NCI-H748 (cell line): ENCODE measurements around the gene PTPRG.

Experiments
- DNase-seq: peaks from one replicate; lab custom pipeline; 2025; ENCODE audit not compliant: unreplicated experiment; lab: John Stamatoyannopoulos, UW

The PTPRG gene

DNA sequence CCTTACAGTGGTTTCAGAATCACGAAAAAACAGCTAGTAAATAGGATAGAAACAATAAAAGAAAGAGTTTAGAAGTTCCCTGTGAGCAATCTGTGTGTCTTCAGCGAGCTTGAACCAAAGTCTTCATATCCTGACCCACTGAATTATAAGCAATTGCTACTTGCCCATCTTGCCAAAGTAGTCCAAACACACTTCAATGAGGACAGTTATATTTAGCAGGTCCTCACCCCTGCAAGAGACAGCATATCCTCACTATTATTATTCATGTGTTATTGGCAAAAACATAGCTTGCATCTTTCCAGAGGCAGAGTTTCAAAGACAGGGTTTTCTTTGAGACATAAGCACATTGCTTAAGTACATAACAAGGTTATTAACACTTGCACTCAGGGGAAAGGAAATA is 734.2 kb downstream of the PTPRG start:
- DNase-seq = no peak

- DNase-seq = no peak
These were observed 739.2 kb downstream of the PTPRG start for GRCh38 chr3:62300617-62301016.

GRCh38 chr3:62312201-62312600 is 750.8 kb downstream of the PTPRG start:
- no peak for DNase-seq

GRCh38 chr3:62316525-62316924 is 755.2 kb downstream of the PTPRG start:
- no peak for DNase-seq

- DNase-seq = peak; percentile 62
These were observed 757.0 kb downstream of the PTPRG start for GRCh38 chr3:62318365-62318751.

DNA sequence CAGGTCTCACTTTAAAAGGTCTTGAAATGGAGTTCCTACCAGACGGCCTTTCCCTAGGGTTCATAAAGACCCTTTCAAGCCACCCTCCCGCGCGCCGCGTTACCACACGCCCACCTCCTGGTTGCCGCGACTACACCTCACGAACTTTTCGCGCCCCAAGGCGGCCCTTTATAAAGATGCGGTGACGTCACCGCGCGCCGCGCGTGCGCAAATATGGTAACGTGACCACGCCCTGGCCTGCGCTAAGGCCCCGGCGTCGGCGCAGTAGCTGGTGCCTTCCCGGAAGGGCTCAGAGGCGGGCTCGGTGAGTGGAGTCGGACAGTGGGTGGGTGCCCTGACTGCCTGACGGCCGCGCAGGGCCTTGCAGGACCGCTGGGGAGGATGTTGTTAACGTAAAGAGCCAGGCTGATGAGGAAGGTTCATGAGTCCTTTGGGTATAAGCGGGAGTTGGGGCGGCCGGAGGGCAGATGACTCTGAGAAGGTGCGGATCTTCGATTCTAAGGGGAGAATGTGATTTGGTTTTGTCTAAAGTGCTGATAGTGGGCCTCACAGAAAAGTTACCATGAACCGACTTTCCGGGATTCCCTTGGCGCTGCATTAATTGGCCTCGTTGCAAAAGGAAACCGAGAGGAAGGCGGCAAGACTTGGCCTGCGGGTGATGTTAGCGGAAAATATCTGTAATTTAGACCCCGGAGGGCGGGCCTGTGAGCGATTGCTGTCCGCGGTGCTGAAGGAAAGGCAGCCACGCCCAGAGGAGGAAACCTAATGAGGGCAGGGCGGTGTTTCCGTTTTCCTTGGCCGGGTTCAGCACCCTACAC is 757.6 kb downstream of the PTPRG start:
- DNase-seq = peak; percentile 95

DNA sequence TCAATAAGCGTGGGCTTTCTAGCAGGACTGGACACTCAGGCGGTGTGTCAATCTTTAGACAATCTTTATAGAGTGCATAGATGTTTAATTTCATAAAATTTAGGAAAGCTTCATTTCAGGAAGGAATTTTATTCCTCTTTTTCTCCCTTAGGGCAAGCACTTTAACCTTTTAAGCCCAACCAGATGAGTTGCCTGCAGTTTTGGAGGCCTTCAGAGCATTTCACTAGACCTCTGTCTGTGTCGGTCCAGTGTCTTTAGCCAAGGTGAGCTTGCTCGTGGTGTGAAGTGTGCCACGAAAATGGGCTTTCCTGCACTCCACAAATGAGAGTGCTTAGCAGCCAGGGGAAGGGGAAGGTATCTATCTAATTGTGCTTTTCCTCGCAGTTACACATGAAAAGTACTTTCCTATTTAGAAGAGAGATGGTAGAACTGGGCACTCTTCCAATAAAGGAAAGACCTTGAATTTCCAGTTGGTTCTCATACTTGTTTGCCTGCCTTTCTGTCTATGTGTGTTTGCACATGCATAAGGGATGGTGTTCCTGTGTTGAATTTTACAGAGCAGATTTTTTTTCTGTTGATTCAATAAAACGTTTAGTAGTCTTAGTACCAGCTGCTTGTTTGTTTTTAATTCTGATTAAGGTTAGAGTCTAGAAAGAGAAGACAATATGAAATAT is 758.3 kb downstream of the PTPRG start:
- DNase-seq = peak; percentile 90

DNA sequence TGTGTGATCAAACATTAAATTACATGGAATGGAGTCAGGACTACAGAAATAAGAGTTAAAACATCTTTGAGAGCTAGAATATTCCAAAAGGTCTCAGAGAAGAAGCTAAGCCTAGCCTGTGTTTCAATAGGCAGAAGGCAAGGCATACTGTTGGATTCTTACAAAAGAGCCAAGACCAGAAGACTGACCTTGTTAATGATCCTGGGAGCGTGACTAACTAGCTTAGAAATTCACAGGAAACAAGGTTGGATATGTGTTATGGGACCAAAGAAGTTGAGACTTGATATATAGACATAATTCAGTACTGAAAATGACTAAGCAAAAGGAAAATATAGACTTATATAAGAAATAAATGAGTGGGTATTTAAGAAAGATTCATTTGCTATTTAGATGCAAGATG is 761.9 kb downstream of the PTPRG start:
- DNase-seq = no peak

GRCh38 chr3:62325896-62326295 is 764.5 kb downstream of the PTPRG start:
- no peak for DNase-seq

DNA sequence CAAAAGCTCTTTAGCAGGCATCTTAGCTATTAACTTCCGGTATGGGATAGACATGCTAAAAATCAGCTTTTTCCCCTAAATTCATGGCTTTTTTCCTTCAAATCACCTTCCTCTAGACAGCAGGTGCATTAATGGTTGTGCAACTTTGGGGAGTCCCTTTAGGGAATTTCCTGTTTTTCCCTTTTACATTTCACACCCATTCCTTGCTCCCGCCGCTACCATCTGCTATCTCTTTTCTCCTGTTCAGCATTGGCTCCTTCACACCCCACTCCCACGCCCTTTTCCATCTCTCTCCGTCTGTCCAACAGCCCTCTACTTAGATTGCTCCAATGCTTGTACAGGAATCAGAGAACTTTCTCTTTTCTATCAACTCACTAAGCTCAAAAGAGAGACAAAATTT is 768.6 kb downstream of the PTPRG start:
- no peak for DNase-seq

DNA sequence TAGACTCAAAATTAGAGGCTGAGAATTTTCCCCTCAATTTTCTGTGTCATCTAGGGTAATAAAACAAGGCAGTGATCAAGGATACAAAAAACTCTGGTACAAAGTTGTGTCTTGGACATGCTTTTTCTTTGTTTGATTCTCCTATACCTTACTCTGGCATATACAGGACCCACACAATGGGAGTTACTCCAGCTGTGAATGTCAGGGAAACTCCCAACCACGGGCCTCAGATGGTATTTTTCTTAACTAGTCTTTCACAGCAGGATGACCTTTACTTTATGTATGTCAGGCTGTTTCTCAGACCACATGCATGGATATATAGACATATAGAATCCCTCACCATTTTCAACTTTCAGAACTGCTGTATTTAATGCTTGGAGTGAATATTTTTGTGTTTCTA is 770.6 kb downstream of the PTPRG start:
- DNase-seq = no peak

DNA sequence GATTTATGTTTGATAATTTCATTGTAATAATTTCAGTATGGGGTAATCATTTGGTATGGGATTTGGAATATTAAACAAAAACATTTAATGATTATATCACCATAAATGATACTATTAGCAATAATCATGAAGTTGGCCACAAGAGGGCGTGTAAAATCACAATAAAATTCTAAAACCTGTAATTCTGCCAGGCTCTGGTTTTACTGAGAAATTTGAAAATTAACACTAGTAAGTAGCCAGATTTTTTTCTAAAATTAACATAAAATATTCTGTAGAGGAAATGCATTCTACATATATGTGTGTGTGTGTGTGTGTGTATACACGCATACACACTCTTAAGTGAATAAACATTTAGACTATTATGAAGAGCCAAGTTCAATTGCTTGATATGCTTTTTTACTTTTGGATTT is 771.5 kb downstream of the PTPRG start:
- peak; percentile 22 for DNase-seq

GRCh38 chr3:62335196-62335595 is 773.8 kb downstream of the PTPRG start:
- DNase-seq = no peak

DNA sequence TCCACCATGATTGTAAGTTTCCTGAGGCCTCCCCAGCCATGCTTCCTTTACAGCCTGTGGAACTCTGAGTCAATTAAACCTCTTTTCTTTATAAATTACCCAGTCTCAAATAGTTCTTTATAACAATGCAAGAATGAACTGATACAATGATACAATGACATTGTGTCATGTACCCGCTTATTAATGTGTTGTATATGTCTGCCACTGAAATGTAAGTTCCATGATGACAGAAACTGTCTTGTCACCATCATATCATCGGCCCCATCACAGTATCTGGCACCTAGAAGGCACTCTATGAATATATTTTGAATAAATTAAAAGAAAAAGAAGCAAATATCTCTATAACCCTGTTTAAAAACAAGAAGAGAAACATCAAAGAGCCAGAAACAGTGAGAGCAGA is 782.4 kb downstream of the PTPRG start:
- no peak for DNase-seq
